HEK293 (cell line): ENCODE data around the gene RALGAPA1.

Source experiments
- BCL11A ChIP-seq: fragments of 450-650 bp; formaldehyde crosslinking; IDR thresholded peaks from 2 replicates; pipeline ENCODE4 v1.5.1; 2016; ENCODE audit warnings: low read depth, missing biosample characterization, missing genetic modification characterization
- CTCF ChIP-seq: fragments of 450-650 bp; formaldehyde crosslinking; IDR thresholded peaks from 2 replicates; pipeline ENCODE4 v1.5.1; 2016; ENCODE audit warnings: missing biosample characterization, missing genetic modification characterization
- PRDM10 ChIP-seq: fragments of 450-650 bp; formaldehyde crosslinking; IDR thresholded peaks from 2 replicates; pipeline ENCODE4 v1.5.1; 2016; ENCODE audit warnings: missing biosample characterization, missing genetic modification characterization
- PRDM4 ChIP-seq: fragments of 450-650 bp; formaldehyde crosslinking; IDR thresholded peaks from 2 replicates; pipeline ENCODE4 v1.5.1; 2017; ENCODE audit warnings: missing biosample characterization, missing genetic modification characterization
- ZBTB26 ChIP-seq: fragments of 450-650 bp; formaldehyde crosslinking; optimal IDR thresholded peaks from 2 replicates; pipeline ENCODE3; 2016; ENCODE audit warnings: missing biosample characterization, mild to moderate bottlenecking, missing genetic modification characterization
- ZEB2 ChIP-seq: fragments of 450-650 bp; formaldehyde crosslinking; IDR thresholded peaks from 2 replicates; pipeline ENCODE4 v1.5.1; 2016; ENCODE audit warnings: missing biosample characterization, missing genetic modification characterization
- ZNF362 ChIP-seq: fragments of 450-650 bp; formaldehyde crosslinking; IDR thresholded peaks from 2 replicates; pipeline ENCODE4 v1.5.1; 2016; ENCODE audit warnings: missing biosample characterization, missing genetic modification characterization
- ZNF549 ChIP-seq: fragments of 450-650 bp; IDR thresholded peaks from 2 replicates; pipeline ENCODE4 v1.5.1; 2018; ENCODE audit warnings: missing biosample characterization, missing genetic modification characterization, mild to moderate bottlenecking, inconsistent platforms, moderate library complexity
- ZNF571 ChIP-seq: fragments of 450-650 bp; formaldehyde crosslinking; IDR thresholded peaks from 2 replicates; pipeline ENCODE4 v1.5.0; 2017; ENCODE audit warnings: missing biosample characterization, missing genetic modification characterization
- ZNF76 ChIP-seq: fragments of 450-650 bp; formaldehyde crosslinking; IDR thresholded peaks from 2 replicates; pipeline ENCODE4; 2016; ENCODE audit warnings: low read depth, missing biosample characterization, missing genetic modification characterization, borderline replicate concordance
- ZNF785 ChIP-seq: fragments of 450-650 bp; formaldehyde crosslinking; IDR thresholded peaks from 2 replicates; pipeline ENCODE4 v1.5.1; 2016; ENCODE audit warnings: missing biosample characterization, missing genetic modification characterization
- TF ChIP-seq, protein P1 (sequence below): fragments of 450-650 bp; formaldehyde crosslinking; IDR thresholded peaks from 2 replicates; pipeline ENCODE4 v1.5.1; 2016; ENCODE audit warnings: missing biosample characterization, missing genetic modification characterization
- TF ChIP-seq, protein P2 (sequence below): fragments of 450-650 bp; formaldehyde crosslinking; IDR thresholded peaks from 2 replicates; pipeline ENCODE4 v1.5.1; 2016; ENCODE audit warnings: missing biosample characterization, missing genetic modification characterization, borderline replicate concordance

GRCh38 chr14:35752380-35752779, 56.7 kb downstream of the RALGAPA1 start:
- TF ChIP-seq CTCF (tag by site-specific recombination) (no peak), ZNF362 (no peak), ZNF571 (tag by site-specific recombination) (no peak), ZNF76 (no peak), ZEB2 (no peak), BCL11A (tag by site-specific recombination) (no peak), ZBTB26 (tag by site-specific recombination) (no peak), PRDM4 (no peak), ZNF785 (tag by site-specific recombination) (no peak), ZNF549 (no peak), PRDM10 (no peak)
- TF ChIP-seq, protein P1, sequence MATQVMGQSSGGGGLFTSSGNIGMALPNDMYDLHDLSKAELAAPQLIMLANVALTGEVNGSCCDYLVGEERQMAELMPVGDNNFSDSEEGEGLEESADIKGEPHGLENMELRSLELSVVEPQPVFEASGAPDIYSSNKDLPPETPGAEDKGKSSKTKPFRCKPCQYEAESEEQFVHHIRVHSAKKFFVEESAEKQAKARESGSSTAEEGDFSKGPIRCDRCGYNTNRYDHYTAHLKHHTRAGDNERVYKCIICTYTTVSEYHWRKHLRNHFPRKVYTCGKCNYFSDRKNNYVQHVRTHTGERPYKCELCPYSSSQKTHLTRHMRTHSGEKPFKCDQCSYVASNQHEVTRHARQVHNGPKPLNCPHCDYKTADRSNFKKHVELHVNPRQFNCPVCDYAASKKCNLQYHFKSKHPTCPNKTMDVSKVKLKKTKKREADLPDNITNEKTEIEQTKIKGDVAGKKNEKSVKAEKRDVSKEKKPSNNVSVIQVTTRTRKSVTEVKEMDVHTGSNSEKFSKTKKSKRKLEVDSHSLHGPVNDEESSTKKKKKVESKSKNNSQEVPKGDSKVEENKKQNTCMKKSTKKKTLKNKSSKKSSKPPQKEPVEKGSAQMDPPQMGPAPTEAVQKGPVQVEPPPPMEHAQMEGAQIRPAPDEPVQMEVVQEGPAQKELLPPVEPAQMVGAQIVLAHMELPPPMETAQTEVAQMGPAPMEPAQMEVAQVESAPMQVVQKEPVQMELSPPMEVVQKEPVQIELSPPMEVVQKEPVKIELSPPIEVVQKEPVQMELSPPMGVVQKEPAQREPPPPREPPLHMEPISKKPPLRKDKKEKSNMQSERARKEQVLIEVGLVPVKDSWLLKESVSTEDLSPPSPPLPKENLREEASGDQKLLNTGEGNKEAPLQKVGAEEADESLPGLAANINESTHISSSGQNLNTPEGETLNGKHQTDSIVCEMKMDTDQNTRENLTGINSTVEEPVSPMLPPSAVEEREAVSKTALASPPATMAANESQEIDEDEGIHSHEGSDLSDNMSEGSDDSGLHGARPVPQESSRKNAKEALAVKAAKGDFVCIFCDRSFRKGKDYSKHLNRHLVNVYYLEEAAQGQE (tag by site-specific recombination), result no peak
- TF ChIP-seq, protein P2, sequence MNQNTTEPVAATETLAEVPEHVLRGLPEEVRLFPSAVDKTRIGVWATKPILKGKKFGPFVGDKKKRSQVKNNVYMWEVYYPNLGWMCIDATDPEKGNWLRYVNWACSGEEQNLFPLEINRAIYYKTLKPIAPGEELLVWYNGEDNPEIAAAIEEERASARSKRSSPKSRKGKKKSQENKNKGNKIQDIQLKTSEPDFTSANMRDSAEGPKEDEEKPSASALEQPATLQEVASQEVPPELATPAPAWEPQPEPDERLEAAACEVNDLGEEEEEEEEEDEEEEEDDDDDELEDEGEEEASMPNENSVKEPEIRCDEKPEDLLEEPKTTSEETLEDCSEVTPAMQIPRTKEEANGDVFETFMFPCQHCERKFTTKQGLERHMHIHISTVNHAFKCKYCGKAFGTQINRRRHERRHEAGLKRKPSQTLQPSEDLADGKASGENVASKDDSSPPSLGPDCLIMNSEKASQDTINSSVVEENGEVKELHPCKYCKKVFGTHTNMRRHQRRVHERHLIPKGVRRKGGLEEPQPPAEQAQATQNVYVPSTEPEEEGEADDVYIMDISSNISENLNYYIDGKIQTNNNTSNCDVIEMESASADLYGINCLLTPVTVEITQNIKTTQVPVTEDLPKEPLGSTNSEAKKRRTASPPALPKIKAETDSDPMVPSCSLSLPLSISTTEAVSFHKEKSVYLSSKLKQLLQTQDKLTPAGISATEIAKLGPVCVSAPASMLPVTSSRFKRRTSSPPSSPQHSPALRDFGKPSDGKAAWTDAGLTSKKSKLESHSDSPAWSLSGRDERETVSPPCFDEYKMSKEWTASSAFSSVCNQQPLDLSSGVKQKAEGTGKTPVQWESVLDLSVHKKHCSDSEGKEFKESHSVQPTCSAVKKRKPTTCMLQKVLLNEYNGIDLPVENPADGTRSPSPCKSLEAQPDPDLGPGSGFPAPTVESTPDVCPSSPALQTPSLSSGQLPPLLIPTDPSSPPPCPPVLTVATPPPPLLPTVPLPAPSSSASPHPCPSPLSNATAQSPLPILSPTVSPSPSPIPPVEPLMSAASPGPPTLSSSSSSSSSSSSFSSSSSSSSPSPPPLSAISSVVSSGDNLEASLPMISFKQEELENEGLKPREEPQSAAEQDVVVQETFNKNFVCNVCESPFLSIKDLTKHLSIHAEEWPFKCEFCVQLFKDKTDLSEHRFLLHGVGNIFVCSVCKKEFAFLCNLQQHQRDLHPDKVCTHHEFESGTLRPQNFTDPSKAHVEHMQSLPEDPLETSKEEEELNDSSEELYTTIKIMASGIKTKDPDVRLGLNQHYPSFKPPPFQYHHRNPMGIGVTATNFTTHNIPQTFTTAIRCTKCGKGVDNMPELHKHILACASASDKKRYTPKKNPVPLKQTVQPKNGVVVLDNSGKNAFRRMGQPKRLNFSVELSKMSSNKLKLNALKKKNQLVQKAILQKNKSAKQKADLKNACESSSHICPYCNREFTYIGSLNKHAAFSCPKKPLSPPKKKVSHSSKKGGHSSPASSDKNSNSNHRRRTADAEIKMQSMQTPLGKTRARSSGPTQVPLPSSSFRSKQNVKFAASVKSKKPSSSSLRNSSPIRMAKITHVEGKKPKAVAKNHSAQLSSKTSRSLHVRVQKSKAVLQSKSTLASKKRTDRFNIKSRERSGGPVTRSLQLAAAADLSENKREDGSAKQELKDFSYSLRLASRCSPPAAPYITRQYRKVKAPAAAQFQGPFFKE (tag by site-specific recombination), result no peak
